ENCODE results near the gene LIPM.

DNA sequence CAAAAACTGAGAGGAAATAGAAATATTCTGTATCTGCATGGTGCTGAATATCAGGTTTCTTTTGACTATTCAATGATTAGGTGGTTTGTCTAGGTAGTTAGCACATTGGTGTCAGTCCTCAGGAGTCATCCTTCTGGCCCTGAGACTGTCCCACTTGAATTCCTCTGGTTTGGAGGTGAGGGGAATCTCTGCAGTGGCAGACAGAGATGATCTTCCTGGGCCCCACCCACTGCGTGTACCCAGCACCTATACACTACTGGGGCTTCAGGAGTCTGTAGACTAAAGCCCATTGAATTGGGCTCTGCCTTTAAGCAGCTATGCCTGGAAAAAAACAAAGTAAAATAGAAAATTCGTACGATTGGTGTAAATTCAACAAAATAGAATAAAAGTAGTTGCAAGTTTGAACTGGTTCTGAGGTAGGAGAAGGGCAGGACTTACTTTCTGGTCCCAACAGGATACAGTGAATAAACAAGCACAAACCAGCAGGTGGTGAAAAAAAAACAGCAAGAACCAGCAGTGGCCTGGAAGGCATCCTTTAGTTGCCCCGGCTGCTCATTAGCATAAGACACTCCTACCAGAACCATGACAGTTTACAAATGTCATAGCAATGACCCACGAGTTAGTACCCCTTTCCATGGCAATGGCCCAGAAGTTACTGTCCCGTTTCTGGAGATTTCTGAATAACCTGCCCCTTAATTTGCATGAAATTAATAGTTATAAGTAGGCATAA lies 1.7 kb downstream of the LIPM start:
- TF ChIP-seq CTCF (conservative IDR thresholded peaks at IDR 0.05; ENCODE audit: low read length) (no peak), EZH2phosphoT487 (IDR thresholded peaks at IDR 0.05; ENCODE audit: borderline replicate concordance, low read depth, low read length) (no peak)
